Islet of Langerhans (tissue), 1 donor: ENCODE measurements around the gene ACER2.
"Not testable (repeated sequence)": the region's sequence is repeated elsewhere in the genome, so short reads cannot be mapped to it uniquely, and the experiment has no call there.

Source experiments
- FAIRE-seq: peaks from one replicate; lab custom pipeline; 2011; peaks lifted over from hg19 to GRCh38; lab: Jason Lieb, UNC

Gene ACER2

DNA sequence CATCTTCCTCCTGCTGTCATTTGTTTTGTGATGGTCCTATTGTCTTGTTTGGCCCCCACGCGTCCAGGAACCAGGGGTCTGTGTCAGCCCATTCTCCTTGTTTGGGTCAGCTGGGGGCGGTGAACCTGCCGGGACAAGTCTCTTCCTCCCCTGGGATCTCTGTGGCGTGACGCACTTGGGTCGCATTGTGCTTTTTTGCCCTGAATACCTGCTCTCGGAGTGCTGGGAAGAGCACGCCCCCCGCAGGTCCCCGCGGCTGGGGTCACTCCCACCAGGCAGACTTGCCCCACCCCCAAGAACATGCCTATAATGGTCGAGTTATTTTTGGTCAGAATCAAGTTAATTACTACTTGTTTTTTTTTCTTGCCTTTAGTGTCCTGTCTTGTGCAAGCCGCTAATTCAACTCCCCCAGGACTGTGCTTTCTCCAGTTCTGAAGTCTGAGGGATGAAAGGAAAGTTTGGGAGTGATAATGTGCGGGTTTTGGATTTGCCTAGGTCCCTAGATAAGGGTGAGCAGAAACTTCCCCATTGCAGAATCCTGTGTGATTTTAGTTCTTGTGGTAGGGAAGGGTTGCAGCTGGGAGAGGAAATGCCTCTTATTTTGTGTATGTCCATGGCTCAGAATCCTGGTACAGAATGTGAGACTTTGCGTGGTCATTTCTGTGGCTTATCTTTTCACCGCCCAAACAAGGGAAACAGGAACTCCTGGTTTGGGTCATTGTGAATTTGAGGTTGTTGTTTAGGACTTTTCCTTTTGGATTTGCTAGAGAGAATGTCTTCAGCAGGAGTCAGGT, 789 bp downstream of the ACER2 start:
- FAIRE-seq = no peak

DNA sequence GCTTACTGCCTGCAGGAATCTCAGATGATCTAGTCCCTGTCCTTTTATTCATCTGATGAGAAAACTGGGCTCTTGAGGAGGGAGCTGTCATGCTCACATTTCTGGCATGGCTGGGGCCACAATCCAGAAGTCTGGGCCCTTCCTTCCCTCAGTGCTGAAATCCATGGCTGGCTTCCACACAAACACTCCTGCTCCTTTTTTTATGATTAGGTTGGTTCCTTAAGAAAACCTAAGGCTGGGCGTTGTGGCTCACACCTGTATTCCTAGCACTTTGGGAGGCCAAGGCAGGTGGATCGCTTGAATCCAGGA, 1.3 kb downstream of the ACER2 start:
- FAIRE-seq = no peak

DNA sequence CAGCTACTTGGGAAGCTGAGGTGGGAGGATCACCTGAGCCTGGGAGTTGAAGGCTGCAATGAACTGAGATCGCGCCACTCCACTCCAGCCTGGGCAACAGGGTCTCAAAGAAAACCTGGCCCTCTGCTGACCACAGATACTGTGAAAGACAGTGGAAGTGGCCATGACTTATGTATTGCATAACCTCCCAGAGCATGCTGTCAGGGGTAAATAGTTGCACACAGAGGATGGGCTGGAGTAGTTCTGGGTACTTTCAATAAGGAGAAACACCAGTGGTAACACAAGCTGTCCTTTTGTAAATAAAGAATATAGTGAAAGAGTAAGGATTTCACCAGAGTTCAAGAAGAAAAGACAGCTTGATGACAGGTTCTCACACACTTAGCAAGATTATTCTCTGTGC, 1.8 kb downstream of the ACER2 start:
- no peak for FAIRE-seq

DNA sequence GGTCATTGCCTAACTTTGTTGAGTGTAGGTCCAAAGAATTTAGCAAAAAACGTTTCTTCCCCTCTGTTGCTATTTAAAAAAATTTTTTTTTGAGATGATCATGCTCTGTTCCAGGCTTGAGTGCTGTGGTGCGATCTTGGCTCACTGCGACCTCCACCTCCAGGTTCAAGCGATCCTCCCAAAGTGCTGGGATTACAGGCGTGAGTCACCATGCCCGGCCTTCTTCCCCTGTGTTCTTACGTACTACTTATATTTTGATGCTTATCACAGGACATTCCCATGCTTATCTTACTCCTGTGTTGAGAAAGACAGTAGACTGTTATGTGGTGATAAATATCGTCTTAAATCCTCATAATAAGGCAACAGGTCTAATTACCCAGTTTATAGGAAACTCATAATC, 2.5 kb downstream of the ACER2 start:
- FAIRE-seq = no peak

DNA sequence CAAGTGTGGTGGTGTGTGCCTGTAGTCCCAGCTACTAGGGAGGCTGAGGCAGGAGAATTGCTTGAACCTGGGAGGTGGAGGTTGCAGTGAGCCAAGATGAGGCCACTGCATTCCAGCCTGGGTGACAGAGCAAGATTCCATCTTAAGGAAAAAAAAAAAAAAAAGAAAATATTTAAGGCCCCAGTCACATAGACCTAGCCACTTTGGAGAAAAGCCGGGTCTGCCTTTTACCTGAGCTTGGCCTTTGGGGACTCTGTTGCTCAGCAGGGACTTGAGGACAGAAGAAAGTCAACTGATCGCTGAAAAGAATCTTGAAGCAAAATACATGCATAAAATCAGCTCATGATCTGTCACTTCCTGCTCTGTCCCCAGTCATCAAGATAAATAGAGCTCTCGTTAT, 4.6 kb downstream of the ACER2 start:
- FAIRE-seq = not testable (repeated sequence)

DNA sequence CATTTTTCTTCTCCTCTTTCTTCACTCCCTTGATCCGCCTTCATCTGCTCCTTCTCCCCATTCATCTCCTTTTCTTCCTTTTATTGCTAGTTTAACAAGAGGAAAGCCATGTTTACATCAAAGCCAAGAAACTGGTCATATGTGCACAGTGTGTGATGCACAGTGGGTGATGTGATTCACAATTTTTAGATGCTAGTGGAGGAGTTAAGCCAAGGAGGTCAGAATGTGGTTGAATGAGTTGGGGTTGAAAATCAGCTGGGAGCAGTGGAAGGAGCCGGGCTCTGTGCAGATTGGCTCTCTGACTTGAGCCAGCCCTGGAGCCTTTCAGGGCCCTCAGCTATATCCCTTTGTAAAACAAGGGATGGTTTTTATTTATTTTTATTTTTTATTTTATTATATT, 7.3 kb downstream of the ACER2 start:
- FAIRE-seq = no peak

DNA sequence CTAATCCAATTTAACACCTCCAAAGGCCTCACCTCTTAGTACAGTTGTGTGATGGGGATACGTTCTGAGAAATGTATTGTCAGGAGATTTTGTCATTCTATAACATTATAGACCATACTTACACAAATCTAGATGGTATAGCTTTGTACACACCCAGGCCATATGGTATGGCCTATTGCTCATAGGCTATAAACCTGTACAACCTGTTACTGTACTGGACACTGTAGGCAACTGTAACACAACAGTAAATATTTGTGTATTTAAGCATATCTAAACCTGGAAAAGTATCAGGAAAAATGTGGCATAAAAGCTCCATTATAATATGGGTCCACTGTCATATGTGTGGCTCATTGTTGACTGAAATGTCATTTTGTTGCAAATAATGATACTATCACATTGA, 12.1 kb downstream of the ACER2 start:
- no peak for FAIRE-seq

DNA sequence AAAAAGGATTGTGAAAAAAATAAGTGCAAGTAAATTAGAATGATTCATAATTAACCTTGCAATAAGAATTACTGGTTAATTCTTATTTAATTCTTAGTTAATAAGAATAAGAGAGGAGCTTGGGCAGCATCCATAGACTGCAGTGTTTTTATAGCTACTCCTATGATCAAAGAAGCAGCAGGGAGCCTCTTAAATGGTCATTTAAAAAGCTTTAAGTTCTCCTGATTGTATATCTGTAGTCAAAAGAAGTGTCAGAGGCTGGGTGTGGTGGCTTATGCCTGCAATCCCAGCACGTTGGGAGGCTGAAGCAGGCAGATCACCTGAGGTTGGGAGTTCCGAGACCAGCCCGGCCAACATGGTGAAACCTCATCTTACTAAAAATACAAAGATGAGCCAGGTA, 14.4 kb downstream of the ACER2 start:
- no peak for FAIRE-seq

DNA sequence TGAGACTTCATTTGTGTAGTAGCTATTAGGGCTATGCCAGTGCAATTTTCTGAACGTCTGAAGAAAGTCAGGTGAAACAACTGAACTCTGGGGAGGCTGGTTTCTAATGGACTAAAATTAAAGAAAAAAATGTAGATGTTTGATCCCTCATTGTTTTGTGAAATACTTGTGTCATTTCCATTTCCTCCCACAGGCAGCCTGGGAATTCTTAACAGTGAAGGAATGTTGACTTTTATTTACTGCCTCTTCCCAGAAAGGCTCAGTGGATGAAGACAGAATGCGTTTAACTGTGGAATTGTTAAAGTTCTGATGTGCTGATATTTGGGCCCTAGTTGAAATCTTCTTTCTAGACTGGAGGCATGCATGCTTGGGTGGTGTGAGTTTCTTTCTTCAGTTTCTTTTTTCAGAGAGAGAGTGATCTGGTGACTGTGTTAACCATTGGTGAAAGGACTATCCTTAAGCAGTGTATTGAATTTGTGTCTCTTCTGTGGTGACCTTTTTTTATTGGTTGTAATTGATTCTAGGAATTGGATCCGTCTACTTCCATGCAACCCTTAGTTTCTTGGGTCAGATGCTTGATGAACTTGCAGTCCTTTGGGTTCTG, 15.5 kb downstream of the ACER2 start:
- no peak for FAIRE-seq

DNA sequence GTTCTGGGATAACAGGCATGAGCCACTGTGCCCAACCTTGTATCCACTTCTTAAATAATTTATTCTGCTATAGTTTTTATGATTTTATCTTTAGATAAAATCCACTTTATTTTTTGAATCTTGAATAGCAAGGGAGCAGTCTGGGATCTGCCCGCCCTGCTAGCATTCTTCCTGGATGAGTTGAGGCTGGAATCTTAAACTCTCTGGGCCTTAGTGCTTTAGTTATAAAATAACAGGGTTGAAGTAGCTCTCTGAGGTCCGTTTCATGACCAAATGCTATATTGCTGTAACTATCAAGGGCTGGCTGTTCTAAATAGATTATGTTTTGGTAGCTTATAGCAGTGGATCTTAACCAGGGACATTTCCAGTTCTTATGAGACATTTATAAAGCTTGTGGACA, 20.8 kb downstream of the ACER2 start:
- FAIRE-seq = no peak

DNA sequence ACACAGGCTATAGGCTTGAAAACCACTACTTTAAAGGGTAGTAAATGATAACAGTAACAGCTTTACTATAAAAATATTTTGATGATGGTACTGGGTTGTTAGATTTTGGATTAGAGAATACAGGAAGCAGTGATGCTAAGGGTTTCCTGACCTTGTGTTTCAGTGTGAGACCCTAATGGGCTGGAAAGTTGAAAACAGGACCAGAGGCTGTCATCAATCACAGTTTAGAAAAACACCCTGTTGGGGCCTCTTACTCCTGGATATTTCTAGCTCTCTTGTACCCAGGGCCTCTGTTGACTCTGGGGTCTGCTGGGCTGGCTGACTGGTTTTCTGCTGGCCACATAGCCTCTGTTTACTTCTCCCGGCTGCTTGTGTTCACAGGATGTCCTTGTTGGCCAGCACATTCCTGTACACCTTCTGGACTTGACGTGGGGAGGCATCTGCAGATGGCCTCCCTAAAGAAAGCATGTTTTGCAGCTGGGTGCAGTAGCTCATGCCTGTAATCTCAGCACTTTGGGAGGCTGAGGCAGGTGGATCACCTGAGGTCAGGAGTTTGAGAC, 21.5 kb downstream of the ACER2 start:
- no peak for FAIRE-seq

DNA sequence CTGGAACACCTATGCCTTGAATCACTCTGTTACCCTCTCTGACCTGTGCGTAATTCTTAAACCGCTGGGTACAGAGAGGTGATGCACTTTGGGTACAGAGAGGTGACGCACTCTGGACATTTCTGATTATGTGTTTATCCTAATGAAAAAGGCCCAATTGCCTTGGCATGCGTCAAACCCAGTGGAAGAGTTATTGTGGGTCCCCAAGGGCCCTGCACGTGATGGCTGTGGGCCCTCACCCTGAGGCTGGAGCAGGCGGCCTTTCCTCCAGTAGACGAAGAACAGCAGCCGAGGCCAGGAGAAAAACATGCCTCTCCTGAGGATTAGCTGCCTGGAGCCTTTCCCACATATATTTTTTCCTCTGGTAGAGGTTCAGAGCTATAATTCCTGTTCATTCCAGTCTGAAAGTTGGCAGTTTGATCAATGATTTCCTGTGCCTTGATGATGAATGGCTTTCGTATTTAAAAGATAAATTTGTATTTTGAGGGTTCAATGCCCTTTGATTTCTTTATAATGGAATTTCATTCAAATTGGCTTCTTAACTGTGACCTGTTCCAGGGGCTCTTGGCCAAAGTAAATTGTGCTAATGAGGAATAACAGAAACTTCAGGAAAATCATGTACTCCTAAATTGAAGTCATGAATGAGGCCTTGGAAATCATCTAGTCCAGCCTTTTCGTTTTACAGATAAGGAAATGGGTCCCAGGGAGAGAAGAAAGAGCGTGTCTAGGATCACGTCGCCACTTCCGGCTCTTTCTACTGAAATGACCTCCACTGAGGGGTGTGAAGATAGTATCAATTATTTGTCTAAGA, 22.8 kb downstream of the ACER2 start:
- FAIRE-seq = no peak

DNA sequence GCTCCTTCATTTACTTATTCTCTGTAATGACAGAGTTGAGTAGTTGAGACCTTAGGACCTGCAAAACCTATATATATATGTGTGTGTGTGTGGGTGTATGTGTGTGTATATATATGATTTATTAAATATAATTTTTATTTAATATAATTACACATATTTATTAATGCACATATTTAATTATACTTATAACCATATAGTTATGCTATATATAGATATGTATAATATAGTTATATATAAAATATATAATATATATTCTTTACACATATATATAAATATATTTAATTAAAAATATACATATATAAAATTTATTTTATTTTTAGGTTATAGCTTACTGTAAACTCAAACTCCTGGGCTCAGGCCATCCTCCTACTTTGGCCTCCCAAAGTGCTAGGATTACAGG, 23.7 kb downstream of the ACER2 start:
- no peak for FAIRE-seq

DNA sequence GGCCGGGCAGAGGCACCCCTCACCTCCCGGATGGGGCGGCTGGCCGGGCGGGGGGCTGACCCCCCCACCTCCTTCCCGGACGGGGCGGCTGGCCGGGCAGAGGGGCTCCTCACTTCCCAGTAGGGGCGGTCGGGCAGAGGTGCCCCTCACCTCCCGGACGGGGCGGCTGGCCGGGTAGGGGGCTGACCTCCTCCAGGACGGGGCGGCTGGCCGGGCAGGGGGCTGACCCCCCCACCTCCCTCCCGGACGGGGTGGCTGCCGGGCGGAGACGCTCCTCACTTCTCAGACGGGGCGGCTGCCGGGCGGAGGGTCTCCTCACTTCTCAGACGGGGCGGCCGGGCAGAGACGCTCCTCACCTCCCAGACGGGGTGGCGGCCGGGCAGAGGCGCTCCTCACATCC, 24.9 kb downstream of the ACER2 start:
- not testable (repeated sequence) for FAIRE-seq

DNA sequence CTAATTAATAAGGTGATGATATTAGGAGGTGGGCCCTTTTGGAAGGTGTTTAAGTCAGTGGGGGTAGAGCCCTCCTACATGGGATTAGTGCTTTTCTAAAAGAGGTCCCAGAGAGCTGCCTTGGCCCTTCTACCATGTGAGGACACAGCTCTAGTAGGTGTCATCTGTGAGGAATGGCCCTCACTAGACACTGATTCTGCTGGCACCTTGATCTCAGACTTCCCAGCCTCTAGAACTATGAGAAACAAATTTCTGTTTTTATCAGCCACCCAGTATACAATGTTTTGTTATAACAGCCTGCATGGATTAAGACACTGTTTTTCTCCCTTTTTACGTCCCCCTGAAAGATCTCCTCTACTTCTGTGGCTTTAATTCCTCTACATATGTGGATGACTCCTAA, 31.6 kb downstream of the ACER2 start:
- no peak for FAIRE-seq

DNA sequence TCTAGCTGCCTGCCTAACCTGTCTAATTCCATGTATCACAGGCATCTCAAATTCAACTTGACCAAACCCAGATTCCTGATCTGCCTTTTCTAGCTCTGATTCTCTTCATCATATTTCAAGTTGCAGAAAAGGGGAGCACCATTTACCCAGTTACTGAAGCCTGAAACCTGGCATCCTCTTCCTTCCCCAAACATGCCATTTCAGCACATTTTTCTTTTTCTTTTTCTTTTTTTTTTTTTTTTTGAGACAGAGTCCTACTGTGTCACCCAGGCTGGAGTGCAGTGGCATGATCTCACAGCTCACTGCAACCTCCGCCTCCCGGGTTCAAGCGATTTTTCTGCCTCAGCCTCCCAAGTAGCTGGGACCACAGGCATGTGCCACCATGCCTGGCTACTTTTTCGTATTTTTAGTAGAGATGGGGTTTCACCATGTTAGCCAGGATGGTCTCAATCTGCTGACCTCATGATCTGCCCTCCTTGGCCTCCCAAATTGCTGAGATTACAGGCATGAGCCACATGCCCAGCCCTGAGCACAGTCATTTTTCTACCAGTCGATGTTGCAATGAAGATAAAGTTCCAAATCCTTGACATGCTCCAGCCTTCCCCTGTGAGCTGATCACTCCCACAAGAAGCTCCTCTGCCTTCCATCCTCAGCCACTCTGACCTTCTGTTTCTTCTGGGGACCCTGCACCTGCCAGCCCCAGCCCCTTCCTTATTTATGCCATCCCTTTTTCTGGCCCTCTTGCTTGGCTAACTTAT, 32.2 kb downstream of the ACER2 start:
- FAIRE-seq = no peak

DNA sequence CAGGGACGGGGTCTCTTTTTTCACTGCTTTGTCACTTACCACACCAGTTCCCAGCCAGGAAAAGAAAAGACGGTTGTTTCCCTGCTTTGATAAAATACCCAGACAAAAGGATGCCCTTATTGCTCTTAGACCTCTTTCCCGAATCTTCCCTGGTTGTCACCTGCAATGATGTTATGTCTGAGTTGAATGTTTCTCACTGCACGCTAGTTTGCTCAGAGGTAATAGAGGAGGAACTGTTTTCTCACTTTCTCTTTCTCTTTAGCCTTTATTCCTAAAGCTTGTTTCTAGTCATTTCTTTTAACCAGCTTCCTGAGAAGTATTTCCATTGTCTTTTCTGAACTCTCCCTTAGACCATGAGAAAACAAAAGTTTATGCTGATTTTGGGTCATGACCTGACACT, 32.9 kb downstream of the ACER2 start:
- FAIRE-seq = no peak

DNA sequence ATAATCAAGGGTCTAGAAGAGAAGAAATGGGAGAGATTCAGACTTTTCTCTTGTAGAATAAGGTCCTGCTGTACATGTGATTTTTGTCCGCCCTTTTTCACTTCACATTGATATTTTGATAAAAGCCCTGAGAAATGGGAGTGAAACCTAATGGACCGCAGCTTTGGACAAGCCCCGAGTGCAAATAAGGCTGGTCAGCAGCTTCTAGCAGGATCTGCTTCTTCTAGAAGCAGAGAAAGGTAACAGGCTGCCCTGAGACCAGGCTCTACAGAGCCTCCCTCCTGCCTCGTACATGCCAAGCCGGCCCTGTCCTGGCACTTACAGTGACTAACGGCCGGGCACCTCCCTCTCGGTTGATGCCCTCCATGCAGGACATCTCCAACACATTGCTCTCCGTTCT, 33.4 kb downstream of the ACER2 start:
- no peak for FAIRE-seq

DNA sequence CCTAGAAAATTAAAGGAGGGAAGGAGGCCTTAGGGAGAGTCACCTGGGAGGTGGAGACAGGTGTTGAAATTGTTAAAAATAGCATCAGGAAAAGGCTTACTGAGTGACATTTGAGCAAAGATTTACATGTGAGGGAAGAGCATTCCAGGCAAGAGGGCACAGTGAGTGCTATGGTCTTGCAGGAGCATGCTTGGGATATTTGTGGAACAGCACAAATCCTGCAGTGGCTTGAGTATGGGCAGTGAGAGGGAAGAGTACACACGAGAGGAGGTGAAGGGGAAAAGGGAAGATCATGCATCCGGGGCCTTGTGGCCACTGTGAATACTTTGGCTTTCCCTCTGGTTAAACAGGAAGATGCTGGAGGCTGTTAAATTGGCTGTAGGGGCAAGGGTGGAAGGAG, 36.6 kb downstream of the ACER2 start:
- no peak for FAIRE-seq

DNA sequence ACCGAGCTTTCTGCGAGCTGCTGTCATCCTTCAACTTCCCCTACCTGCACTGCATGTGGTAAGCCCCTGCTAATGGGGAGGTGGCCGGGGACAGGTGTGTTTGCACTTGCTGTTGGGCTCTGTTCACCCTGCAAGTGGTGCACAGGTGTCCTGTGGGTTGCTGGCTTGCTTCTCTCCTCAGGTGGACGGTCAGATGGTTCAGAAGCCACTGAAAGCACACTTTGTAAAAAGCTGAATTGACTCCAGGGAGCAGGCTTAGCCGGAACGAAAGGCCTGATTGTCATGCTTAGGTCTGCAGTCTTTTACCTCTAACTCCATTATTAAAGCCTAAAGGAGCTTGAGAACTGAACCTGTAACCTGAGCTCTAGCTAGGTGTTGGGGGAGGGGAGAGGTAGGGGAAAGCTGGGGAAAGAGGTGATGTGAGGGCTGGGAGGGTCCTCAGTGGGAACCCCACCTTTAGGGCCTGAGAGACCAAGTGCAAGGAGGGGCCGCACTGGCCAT, 37.6 kb downstream of the ACER2 start:
- no peak for FAIRE-seq

DNA sequence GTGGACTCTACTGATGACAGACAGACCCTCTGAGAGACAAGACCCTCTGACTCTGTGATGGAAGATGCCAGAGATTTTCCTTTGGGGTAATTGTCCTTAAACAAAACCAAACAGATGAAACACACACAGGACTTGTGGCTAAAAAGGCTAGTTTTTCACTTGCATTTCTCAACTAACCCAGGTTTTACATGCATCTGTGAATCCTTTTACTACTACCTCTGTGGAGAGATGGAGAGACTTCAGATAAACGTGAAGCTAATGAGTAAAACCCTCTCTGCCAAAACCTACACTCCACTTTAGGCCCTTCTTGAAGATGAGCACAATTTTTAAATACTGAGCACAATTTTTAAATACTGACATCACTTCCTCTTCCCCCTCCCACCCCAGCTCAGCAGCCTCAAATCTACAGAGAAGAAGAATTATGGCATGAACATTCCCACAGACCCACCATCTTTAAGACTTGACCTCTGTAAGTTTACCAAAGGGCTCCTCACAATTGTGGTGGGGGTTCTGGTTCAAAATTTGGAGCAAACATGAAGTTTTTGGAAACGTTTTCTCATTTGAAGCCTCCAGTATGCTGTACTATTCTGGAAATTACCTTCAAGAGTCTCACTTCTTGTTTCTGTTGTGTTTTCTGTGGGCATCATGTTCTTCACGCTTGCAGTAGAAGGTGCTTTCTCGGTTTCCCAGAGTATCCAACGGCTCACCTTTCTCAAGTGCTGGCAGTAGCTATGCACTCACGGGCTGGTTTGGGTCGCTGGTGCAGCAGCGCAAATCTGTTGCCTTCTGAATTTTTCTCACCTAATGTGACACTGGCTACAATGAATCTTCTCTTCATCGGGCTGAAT, 42.7 kb downstream of the ACER2 start:
- no peak for FAIRE-seq
